Femur (tissue), 1 donor: ENCODE measurements around the gene SUMO3.

Source experiments
- DNase-seq: peaks from one replicate; pipeline ENCODE4 v3.0.0-alpha.2; 2017

Gene SUMO3

DNA sequence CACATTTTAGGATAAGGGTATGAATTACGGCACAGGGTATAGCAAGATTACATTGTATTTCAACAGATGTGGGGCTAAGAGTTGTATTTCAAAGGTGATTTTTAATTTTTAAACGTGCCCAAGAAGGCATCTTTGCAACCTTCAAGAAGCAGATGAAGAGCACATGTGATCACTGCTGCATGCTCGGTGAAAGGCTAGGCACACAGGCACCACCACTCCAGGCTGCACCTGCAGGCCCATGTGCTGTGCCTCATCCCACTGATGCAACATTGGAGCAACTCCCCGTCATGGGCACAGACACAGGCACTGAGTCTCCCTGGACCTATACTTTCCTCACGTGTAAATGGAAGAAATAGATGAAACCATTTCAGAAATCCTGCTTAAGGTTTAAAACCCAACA lies 39.8 kb downstream of the SUMO3 start:
- DNase-seq: no peak

DNA sequence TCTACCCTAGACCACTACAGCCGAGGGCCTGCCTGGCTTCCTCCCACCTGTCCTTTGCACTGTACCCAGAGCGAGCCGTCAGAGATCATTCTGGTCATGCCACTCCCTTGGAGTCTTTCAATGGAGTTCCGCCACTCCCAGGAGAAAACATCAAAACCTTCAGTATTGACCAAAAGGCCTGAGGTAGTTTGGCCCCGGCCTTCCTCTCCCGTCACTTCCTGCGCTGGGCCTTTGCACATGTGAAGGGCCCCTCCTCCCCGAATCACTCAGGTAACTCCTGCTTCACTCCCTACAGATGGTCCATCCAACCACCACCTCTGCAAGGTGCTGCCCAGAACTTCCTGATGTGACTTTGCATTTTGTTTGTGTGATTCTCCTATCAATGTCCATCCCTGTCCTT lies 42.9 kb downstream of the SUMO3 start:
- no peak for DNase-seq

DNA sequence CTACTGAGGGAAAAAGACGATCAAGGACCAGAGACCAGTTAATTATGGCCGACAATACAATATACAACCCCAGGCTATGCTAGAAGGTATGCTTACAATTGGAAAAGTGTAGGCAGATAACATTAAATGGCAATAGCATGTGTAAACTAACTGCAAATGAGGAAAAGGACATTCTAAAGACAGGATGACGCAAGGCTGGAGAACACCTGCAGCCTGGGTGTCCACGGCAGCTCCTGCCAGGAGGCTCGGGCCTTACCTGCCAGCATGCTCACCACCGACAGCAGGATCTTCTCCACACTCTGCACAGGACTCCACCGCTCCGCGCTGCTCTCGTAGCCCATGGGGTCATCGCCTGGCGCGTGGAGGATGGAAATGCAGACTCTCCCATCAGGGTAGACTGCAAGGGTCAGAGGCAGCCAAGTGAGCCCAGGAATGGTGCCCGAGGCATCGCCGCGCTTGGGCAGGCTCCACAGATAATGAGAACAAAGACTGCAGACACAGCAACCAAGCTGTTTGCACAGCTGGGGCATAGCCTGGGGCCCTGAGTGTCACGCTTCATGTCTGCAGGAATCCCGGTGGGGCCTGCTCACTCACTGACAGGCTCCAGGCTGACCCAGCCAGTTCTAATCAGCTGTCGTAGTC lies 44.5 kb downstream of the SUMO3 start:
- DNase-seq: no peak

DNA sequence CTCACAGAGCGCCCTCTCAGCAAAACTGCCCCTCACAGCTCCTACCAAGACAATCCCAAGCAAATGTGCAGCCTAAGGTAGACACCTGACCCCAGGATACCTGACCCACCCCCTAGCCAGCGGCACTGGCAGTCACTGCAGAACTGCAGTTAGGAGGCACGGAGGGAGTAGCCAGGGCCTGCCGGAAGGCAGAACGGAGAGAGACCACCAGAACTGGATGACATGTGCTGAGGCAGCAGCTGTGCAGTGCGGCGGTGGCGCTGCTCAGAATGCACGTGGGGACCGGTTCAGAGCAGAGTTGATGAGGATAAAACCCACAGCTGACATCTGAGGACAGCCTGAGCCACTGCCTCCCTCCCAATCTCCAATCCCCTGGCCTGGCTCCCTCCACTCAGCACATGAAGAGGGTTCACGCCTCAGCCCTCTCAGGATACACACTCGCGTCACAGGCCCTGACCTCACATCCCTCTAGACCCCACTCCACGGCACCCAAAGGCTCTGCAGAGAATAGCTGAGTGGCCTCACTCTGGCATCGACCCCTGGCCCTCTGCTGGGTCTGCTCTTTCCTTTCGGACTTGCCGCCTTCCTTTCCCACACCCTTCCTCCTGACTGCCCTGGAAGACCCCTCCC lies 45.9 kb downstream of the SUMO3 start:
- no peak for DNase-seq

DNA sequence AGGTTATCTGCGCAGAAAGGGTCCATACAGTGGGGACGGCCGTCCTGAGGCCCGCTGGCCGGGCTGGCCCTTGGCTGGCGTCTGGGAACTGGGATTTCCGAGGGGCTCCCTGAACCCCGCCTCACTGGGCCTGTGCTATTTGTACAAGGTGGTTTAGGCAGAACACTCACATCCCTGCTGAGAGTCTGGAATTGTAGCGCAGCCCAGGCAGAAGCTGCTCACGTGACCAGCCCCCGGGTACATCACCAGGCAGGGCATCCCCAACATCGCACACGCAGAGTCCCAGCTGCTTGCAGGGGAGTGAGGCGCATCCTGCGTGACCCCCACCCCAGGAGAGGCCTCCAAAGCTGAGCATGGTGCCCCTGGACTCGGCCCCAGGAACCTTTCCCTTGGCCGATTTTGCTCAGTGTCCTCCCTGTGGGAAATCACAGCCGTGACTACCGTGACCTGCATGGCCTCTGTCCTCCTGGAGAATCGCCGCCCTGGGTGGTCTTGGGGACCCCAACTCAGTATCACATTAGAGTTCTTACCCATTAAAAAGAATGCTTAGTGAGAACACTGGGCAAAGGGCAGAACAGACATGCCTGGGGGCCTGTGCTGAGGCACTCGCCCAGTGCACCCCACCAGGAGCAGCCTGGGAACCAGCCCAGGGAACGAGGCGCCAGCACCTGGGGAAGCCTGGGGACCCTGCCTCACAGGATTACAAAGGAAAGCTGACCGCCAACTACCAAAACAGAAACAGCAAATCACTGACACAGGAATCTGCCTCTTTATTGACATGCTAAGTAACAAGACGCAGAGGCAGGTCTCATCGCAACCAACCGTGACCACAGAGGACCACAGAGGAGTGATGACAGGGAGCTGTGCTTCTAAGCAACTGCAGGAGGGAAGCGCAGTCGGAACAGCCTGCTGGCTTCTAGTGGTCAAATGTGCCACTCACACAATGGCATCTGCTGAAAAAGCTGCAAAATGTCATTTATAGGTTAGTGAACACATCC lies 49.7 kb downstream of the SUMO3 start:
- DNase-seq: no peak

DNA sequence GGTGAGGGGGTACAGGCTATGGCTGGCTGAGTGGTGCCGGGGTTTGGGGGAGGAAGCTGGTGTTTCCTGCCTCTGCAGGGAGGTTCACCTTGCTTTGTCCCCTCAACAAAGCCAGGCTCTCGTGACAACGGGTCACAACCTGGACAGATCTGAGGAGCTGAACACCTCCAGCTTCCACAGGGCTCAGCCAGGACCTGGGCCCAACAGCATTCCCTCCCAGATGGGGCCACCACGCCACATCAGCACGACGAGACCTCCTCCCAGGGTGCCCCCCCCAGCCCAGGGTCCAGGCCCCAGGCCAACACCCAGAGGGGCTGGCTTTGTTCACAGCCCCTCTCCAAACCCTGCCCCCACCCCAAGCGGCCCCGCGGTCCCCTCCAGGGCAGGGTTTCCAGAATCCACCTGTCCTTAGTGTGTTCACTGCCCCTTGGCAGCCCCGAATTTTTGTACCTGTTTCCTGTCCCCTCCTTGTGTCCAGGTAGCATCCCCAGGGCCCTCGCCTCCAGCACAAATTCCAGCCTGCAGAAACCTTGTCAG lies 51.0 kb downstream of the SUMO3 start:
- DNase-seq: no peak

DNA sequence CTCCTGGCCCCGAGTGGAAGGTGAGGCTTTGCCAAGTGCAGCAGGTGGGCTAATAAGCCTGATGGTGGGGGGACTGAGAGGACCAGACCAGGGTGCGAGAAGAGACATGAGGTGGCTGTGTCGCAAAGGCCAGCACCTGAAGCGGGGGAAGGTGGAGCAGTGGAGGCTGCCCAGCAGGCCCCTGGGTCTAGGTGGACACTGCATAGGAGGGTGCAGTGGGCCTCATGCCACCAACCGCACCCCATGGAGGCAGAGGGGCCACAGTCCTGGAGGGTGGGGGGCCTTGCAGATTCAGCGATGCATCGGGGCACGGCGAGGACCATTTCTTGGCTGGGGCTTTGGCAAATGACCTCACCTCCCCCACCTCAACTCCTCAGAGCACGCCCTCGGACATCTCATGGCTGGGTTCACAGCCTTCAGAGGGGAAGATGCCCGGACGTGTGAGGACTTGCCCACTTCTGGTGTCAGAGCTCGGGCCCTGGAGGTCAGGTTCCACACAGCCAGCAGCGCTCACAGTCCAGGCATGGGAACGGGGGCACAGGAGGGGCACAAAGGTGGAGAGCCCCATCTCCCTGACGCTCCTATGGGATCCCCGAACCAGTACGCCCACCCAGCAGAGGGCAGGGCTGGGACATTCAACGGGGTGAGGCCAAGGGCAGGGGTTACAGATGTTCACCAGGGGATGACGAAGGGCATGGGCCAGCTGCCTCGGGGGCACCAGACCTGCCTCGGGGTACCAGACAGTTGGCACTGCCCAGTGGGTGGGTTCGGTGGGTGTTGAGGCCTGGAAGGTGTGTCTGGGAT lies 51.6 kb downstream of the SUMO3 start:
- DNase-seq: no peak

DNA sequence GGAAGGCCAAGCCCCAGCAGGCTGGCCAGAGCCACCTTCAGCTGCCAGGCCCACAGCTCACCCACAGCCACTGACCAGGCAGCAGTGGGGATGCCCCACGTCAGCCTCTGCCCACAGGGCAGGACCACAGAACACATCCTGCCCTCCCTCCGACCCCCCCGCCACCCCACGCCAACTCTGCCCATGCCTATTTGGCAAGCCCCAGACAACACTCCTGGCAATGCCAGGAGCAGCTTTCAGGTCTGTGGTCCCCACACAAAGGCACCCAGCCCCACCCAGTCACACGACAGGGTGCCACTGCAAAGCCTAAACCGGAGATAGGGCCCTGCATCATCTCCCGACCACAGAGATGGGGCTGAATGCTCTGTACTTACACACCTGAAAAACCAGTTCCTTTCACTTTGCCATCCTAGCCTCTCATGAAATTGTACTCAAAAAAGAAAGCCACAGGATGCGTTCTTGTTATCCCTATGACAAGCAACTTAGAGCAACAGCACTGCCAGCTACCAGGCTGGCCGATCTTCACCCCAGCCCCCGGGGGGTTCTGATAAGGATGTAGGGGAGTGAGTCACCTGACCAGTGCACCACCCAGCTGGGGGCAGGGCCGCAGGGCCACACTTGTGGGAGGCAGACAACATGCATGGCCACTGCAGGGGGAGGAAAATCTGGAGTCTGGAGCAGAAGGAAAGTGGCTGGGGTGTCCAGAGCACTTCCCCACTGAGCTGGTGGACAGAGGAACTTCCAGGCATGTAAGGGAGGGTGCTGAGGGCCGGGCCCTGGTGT lies 52.4 kb downstream of the SUMO3 start:
- DNase-seq: no peak

DNA sequence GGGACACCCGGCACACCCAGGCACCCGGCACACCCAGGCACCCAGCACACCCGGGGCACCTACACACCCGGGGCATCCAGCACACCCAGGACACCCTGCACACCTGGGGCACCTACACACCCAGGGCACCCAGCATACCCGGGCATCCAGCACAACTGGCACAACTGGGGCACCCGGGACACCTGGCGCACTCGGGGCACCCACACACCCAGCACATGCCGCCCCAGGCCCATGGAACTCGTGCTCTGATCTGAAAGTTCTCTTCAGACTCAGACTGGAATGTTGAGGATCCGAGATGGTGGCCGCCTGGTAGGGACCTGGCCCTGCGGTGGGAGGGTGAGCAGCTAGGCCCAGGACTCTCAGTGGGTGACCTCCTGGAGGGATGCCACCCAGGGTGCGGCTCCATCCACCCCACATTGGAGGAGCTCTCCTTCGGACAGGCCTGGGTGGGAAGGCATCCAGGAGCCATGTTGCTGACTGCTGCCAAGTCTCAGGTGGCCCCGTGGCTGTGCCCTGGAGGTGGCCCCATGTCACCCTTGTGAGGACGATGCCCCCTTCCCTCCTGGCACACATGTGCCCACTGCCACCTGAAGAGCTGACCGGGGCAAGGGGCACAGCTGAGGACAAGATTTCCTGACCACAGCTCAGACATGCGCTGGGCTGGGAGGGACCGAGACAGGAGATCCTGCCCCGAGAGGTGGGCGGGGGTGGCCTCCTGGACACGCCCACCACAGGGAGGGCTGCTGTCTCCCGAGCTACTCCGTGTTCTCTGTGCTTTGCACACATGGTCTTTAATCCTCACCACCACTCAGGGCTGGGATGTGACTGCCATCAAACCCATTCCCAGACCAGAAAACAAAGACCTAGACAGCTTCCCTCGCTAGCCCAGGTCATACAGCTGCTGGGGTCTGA lies 53.3 kb downstream of the SUMO3 start:
- DNase-seq: no peak

DNA sequence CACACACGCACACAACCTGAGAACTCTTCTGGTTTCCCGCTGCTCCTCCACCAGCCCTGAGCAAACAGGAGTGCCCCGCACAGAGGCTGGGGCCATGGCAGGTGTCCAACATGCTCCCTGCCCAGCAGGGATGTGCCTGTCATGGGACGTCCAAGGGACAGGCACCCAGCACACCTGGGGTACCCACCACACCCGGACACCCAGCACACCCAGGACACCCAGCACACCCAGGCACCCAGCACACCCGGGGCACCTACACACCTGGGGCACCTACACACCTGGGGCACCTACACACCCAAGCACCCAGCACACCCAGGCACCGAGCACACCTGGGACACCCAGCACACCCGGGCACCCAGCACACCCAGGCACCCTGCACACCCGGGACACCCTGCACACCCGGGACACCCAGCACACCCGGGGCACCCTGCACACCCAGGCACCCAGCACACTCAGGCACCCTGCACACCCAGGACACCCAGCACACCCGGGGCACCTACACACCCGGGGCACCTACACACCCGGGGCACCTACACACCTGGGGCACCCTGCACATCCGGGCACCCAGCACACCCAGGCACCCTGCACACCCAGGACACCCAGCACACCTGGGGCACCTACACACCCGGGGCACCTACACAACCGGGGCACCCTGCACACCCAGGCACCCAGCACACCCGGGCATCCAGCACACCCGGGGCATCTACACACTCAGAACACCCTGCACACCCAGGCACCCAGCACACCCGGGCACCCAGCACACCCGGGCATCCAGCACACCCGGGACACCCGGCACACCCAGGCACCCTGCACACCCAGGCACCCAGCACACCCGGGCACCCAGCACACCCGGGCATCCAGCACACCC lies 54.2 kb downstream of the SUMO3 start:
- DNase-seq: no peak

DNA sequence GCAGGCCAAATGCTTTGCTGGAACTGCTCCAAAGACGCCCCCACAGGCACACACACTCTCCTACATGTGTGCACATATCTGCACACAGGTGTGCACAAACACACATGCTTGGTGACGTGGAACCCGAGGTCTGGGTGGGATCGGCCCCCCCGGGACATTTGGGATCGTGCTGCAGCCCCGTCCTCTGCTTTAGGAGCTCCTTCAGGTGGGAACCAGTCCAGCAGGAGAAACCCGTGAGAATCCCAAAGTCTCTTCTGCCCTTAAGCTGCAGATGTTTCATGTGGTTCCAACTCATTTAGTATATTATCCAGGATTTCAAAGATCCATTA lies 54.8 kb downstream of the SUMO3 start:
- no peak for DNase-seq

DNA sequence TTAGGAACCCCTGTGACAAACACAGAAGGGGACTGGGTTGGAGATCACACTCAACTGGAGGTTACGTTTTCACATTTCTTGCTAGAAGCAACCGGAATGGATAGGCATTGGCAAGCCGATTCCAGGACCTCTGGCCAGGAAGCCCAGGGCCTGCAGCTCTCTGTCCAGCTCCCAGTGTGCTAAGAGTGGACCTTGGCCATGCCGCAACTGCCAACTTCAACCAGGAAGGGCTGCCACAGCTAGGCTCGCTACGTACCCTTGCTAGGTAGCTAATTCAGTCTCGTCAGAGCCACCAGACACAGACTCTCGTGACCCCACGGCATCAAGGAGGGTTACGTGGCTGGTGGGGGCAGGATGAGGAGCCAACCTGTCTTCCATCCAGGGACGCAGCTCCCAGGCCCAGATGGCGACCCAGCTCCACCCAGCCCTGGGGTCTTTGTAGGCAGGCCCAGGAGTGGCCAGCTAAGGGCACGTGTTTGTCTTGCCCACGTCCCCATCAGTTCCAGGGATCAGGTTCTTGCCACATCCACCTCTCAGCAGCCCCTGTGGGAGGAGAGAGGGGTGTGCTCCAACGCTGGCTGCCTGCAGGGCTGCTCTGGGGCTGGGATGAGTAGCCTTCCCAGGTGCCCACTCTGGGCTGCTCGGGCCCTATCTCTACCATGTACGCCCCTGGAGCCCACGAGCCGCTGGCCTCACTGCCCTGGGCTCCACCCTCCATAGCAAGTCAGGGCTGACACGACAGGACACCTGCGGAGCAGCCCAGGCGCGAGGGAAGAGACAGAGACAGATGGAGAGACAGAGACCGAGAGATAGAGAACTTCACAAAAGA lies 55.4 kb downstream of the SUMO3 start:
- no peak for DNase-seq

DNA sequence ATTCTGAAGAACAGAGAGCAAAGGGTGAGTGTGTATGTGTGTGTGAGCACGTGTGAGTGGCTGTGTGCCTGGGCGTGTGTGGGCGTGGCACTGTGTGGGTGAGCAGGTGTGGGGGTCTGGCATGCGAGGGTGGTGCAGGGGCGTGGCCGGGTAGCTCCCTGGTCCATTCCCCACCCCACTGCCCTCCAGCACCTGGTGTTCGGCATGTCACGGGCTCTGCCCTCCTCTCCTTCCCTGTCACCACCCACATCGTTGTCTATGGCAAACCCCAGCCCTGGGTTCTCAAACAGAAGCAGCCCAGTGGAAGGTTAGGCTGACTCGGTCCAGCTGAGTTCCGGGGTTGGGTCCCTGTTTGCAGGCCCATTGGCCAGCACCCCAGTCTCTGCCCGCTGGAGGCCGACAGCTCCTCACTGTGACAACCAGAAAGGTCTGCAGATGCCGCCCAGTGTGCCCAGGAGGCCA lies 56.1 kb downstream of the SUMO3 start:
- DNase-seq: no peak

DNA sequence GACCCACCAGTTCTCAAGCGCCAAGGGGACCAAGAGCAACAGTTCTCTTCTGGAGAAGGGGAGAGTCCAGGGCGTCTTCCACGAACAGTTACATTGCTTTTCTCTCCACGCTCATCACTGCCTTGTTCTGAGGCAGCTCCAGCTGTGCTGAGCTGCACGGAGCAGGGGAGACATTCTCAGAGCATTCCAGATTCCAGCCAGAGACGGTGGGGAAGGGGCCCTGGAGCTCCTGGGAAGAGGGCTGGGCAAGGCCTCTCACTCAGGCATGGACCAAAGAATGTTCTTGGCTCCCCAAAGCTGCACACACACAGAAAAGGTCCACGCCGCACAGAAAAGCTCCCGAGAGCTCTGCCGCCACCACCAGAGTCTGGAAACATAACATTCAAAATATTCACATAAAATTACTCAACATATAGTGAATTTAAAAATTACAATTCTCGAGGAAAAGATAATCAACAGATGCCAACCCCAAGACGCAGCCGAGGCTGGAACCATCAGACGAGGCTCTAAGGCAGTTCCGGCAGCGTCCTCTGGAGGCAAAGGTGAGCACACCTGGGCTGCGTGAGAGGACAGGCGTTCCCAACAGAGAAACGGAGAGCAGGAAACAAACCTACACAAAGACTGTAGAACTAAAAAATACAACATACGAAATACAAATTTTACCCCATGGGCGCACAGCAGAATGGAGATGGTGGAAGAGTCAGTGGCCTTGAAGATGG lies 56.7 kb downstream of the SUMO3 start:
- DNase-seq: no peak

DNA sequence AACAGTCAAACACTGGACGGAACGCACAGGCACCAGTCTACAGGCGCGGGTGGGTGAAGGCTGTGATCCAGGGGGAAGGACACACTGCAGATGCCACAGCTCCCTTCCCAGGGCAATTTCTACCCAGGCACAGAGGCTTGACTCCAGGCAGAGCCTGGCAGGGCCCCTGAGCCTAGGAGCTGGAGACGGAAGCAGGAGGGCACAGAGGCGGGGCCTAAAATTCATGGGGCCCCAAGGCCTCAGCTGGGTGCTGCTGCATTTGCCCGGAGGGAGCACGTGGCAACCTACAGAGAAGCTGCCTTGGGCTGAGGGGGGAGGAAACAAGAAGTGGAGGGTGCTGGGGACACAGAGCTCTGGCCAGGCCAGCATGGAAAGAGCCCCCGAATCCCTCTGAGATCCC lies 57.5 kb downstream of the SUMO3 start:
- DNase-seq: no peak

DNA sequence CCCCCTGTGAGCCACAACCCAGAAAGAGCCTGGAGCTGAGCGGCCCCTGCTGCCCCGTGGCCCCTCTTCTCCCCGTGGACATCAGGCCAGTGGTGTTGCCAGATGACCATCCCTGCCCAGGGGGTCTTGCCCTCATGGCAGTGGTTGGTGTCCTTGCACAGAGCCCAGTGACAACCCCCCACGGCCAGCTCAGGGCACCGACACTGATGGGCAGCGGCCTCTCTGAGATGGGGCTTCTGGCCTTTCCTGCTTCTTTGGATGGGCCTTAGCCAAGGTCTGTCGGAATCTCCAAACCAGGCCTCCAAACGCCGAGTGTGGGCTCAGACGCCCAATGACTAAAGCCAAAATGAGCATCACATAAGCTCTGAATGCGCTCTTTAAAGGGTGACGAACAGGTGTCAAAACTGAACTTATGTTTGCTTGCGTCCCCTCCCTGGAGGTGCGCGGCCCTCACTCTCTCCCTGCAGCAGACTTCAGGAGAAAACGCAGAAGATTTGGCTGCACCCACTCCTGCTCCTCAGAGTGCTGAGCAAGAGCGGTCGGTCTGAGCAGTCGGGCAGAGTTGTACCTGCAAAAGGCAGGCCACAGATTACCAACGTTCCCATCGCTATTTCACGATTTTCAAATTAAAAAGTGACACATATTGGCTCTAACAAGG lies 58.1 kb downstream of the SUMO3 start:
- no peak for DNase-seq
